PC-3 (cell line): ENCODE measurements around the gene NAIF1.

Experiments used
- CTCF ChIP-seq: fragments of 300-600 bp; sonication (generic); conservative IDR thresholded peaks from 2 replicates; pipeline ENCODE4 v1.5.1; 2017; ENCODE audit warnings: antibody characterized with exemption, low read depth, mild to moderate bottlenecking, low read length
- EZH2 ChIP-seq: fragments of 300-600 bp; sonication (generic); IDR thresholded peaks from one replicate; pipeline ENCODE4 v1.6.1; 2017; ENCODE audit warnings: antibody characterized with exemption, mild to moderate bottlenecking, low read length; ENCODE audit not compliant: unreplicated experiment
- EZH2phosphoT487 ChIP-seq: fragments of 300-600 bp; sonication (generic); IDR thresholded peaks from 2 replicates; pipeline ENCODE4 v1.6.1; 2018; ENCODE audit warnings: mild to moderate bottlenecking, antibody characterized with exemption, low read length, borderline replicate concordance

- no peak for TF ChIP-seq CTCF
- no peak for TF ChIP-seq EZH2phosphoT487
- TF ChIP-seq EZH2 = no peak
Observed at GRCh38 chr9:128106940-128107467, 39.9 kb upstream of the NAIF1 start.
